ENCODE measurements around the gene CFAP100.

- no peak for TF ChIP-seq NFIC (IDR thresholded peaks at IDR 0.05)
- no peak for TF ChIP-seq EP300 (IDR thresholded peaks at IDR 0.05; ENCODE audit: borderline replicate concordance)
- TF ChIP-seq USF1 (IDR thresholded peaks at IDR 0.05), result no peak
- TF ChIP-seq ZBTB7A (IDR thresholded peaks at IDR 0.05; ENCODE audit: low read depth), result no peak
- no peak for TF ChIP-seq YY1 (IDR thresholded peaks at IDR 0.05; ENCODE audit: low read depth)
- no peak for TF ChIP-seq REST (IDR thresholded peaks at IDR 0.05; ENCODE audit: low read depth)
- no peak for TF ChIP-seq EGR1 (IDR thresholded peaks at IDR 0.05)
- no peak for TF ChIP-seq TCF12 (IDR thresholded peaks at IDR 0.05; ENCODE audit: low read depth)
- TF ChIP-seq RAD21 (IDR thresholded peaks at IDR 0.05; ENCODE audit: low read depth), result no peak
- no peak for TF ChIP-seq TEAD4 (IDR thresholded peaks at IDR 0.05)
- TF ChIP-seq CEBPB (IDR thresholded peaks at IDR 0.05), result no peak
- no peak for TF ChIP-seq MAX (IDR thresholded peaks at IDR 0.05)
Observed at GRCh38 chr3:126435456-126436315, 41.0 kb downstream of the CFAP100 start.

Measured in Ishikawa (cell line).